ENCODE results near the gene NDUFS6.

NDUFS6 gene

DNA sequence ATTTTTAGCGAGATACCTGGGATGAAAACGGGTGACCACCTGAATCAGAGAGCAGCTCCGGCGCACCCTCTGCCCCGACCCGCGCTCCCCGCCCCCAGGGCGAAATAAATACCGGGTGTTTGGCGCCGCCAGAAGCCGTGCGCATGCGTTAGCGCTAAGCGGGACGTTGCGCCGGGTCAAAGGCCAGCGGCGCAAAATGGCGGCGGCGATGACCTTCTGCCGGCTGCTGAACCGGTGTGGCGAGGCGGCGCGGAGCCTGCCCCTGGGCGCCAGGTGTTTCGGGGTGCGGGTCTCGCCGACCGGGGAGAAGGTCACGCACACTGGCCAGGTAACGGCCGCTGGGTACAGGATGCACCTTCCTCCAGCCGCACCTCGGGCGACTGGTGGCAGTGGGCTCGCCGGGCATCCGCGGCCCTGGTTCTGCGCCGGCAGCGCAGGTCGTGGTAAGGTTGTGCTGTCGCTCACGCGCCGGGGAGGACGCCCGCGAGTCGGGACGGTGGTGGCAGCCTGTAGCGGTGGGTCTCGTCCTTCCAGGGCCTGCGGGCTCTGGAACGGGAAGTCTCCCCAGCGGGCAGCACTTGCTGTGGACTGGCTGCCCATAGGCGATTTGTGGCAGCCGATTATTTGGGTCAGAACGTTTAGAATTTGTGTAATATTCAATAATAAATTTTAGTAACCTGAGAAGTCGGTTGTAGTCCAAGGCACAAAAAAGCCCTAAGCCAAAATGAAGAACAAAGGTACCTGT, at the start of gene NDUFS6:
Gene NDUFS6 (plus strand): TSS at position 186 of the 745 bp plus-strand sequence. CDS start 11 bp downstream, at position 197.
- peak; percentile 74 for DNase-seq (ENCODE audit: low spot score)

GRCh38 chr5:1751864-1752822, 49.1 kb upstream of the NDUFS6 start:
- DNase-seq (ENCODE audit: low spot score): no peak

DNA sequence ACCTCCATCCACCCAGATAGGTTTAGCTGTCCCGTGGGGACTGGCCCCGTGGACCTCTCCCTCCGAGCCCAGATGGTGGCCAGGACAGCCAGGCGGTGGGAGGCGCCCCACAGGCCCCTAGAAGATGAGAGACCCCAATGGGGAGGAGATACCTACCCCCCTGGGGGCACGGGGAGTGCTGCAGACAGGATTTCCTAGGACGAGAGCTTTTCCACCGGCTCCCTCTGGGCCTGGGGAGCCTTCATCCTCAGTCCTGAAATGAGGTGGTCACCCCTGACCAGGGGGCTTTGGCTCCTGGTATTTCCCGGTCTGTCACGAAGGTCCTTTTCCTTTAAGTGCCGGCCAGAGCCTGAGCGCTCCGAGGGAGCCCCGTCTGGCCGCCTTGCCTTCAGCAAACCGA, 48.3 kb upstream of the NDUFS6 start:
- DNase-seq (ENCODE audit: low spot score): no peak

DNA sequence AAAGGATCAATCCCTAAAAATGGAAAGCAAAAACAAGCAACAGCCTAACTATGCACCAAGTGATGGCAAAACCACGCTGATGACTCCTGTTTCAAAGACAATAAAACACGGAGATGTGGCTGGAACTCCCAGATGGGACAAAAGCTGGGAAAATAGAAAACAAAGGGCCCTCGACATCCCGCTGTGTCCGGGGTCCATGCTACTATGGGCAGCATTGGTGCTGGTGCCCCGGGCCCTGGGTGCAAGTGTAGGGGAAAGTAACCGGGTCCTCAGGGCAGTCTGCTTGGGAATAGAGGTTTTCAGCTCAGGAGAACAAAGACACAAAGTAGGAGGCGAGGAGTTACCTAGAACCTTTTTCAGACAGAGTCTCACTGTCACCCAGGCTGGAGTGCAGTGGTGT, 47.7 kb upstream of the NDUFS6 start:
- DNase-seq (ENCODE audit: low spot score): no peak

DNA sequence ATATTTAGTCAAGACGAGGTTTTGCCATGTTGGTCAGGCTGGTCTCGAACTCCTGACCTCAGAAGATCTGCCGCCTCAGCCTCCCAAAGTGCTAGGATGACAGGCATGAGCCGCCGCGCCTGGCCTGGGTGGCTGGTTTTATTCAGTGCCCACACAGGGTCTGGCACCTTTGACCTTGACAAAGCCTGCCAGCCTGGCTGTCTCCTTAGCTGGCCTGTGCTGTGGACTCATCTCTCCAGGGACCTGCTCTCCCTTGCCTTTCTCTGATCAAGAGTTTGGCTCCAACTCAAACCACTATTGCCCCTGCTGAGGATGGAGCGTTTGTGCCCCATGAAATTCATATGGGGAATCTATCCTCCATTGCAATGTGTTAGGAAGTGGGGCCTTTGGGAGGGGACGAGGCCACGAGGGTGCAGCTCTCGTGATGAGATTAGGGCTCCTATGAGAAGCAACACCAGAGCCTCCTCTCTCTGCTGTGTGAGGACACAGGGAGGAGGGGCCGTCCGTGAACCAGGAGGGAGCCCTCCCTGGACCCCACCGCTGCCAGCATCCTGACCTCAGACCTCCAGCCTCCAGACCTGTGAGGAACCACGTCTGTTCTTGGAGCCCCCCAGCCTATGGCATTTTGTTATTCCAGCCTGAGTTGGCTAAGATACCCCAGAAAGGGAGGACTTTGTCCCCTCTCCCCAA, 46.5 kb upstream of the NDUFS6 start:
- DNase-seq (ENCODE audit: low spot score): no peak

- no peak for DNase-seq (ENCODE audit: low spot score)
These were observed 45.8 kb upstream of the NDUFS6 start for GRCh38 chr5:1755321-1755949.

- DNase-seq (ENCODE audit: low spot score): no peak
These were observed 44.7 kb upstream of the NDUFS6 start for GRCh38 chr5:1756481-1756880.

DNA sequence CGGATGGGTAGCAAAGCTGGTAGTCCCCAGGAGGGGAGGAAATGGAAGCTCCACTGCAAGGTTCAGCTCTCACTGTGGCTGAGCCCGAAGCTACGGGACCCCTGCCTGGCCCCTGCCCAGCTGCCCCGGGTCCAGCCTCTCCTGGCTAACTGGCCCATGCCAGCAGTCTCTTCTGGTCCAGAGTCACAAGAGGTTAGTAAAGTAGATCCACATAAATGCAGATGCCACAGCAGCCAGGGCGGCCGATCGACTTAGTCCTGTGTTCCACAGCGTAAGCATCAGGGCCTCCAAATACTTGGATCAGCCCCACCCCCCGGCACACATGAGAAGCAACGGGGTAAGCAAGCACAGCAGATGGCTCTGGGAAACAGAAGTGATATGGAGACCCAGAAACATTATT, 43.7 kb upstream of the NDUFS6 start:
- DNase-seq (ENCODE audit: low spot score): no peak

- no peak for DNase-seq (ENCODE audit: low spot score)
These were observed 42.6 kb upstream of the NDUFS6 start for GRCh38 chr5:1758574-1758973.

DNA sequence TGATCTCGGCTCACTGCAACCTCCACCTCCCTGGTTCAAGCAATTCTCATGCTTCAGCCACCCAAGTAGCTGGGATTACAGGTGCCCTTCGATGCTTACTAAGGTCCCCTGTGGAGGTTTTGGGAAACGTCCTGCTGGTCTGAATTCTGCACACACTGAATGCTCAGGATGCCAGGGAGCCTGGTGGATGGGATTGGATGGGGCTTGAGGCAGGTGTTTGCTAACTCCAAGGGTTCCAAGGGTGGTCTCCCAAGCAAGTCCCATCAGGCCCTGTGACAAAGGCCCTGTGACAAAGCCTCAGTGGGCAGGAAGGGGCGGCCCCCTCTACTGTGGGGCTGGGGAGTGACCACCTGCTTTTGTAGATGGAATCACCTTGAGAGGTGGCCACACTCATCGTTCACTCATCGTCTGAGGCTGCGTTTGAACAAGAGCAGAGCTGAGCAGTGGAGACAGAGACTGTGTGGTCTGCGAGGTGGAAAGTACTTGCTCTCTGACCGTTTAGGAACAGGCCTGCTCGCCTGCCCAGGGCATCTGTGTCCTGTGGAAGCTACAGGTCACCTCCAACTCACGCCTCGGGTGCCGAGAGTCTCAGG, 41.7 kb upstream of the NDUFS6 start:
- DNase-seq (ENCODE audit: low spot score): no peak

- DNase-seq (ENCODE audit: low spot score): no peak
These were observed 41.0 kb upstream of the NDUFS6 start for GRCh38 chr5:1760231-1760630.

GRCh38 chr5:1760656-1761452, 40.4 kb upstream of the NDUFS6 start:
- no peak for DNase-seq (ENCODE audit: low spot score)

DNA sequence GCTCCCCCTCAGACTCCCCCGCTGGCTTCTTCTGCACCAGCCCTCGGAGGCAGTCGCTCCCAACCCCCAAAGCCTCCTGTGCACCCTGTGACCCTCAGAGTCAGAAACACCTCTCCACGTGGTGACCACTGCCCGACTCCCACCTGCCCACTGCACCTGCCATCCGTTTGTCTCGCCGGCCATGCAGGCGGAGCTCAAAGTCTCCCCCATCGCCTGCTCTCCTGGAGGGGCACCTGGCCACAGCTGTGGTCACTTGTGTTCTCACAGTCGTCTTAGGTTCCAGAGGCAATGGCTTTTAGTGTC, 39.8 kb upstream of the NDUFS6 start:
- no peak for DNase-seq (ENCODE audit: low spot score)

DNA sequence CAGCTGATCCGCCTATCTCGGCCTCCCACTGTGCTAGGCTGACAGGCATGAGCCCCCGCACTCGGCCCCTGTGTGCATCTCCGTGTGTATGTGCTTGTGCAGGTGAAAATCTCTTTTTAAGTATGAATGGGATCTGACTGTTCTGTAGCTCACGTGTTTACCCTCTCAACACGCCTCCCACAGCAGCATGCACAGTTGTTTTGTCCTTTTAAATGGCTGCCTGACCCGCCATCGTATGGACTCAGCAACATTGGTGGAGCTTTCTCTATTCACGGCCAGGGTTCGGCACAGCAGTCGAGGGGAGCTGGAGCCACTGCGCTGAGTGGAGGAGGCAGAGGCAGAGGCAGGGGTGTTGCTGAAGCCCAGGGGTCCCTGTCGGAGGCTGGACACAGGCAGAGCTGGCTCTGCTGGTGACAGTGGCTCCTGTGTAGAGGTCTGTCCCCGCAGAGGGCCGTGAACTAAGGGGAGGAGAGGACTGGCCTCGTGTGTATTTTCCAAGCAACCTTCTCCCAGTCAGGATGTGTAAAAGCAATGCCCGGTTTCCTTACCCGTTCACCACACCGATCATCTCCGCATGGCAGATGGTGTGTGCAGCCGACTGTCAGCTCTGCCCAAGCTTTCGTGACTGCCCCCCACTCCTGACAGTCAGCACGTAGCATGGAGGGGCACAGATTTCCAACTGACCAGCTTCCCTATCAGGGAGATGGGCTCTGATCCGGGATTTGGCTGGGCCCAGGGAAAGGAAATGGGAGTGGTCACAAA, 38.9 kb upstream of the NDUFS6 start:
- no peak for DNase-seq (ENCODE audit: low spot score)

DNA sequence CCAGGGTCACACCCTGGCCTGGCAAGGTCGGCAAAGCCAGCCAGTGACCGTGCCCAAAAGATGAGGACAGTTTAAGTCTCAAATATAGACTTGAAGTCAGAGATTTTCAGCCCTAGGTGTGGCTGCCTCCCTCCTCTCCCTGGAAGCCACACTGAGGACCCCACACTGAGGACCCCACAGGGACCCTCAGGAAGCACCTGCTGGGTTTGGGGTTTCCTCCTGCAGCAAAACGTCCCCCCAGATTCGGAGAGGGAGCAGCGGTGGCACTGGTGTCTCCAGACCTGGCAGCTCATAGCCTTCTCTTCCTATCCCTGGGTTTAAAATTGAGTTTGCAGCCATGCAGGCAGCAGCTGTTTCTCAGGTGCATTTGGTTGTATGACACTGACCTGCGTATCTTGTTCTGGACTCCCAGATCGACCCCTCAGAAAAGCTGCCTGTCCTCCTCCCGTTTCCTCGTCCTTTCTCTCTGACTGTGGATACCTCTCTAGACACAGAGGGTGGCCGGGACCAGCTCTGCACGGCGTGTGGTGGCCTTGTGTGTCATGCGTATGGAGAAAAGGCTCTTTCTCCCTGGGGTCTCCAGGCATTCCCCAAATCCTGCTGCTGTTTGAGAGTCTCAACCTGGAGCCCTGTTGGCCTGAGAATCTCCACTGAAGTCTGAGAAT, 38.2 kb upstream of the NDUFS6 start:
- DNase-seq (ENCODE audit: low spot score): no peak

- peak; percentile 66 for DNase-seq (ENCODE audit: low spot score)
These were observed 37.7 kb upstream of the NDUFS6 start for GRCh38 chr5:1763548-1763911.

DNA sequence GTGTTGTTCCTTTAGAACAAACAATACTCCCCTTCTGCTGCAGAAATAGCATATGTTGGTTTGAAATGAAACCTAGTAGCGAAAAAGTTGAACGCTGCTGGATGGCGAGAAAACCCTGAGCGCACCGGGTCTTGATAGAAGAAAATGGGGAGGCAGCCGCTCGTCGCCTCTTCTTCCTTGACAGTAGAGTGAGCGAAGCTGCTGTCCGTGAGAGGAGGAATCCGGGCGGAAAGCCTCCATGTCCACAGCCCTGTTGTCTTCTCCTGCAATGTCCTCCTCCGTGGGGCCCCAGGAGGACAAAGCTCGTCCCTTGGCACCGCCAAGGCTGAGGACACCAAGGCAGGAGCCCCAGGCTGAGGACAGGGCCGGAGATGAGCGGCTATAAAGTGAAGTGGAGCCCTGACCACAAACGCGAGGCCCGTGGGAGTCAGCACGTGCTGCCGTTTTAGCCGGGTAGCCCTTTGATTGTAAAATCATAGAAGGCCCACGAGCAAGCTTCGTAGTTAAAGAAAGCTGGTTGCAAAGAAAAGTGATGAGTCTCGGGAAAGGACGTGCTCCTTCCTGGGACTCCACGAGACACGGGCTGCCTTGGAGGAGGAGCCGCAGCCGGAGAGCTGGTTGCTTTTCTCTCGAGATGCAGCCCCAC, 37.1 kb upstream of the NDUFS6 start:
- DNase-seq (ENCODE audit: low spot score): no peak

DNA sequence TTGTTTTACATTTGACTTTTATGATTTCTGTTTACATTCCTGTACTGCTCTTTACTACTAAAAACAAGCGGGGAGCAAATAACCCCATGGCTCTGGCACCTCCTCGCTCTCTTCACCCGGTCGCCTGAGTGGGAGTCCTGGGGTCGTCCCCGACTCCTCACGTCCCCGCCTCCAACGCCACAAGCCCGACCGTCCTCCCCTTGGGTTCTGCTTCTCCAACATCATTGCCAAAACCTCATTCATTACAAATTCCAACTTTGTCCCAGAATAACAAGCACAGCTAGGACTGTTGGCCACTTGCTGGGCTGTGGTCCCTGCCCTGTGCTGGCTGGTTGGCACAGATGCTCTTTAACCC, 36.6 kb upstream of the NDUFS6 start:
- DNase-seq (ENCODE audit: low spot score): no peak

GRCh38 chr5:1765141-1765879, 35.9 kb upstream of the NDUFS6 start:
- DNase-seq (ENCODE audit: low spot score): no peak

All from SW480 (cell line).